ENCODE measurements around the gene RARRES1.

Gene RARRES1

GRCh38 chr3:158735296-158736033 lies 3.2 kb upstream of the RARRES1 start:
- DNase-seq (ENCODE audit: low spot score): no peak

DNA sequence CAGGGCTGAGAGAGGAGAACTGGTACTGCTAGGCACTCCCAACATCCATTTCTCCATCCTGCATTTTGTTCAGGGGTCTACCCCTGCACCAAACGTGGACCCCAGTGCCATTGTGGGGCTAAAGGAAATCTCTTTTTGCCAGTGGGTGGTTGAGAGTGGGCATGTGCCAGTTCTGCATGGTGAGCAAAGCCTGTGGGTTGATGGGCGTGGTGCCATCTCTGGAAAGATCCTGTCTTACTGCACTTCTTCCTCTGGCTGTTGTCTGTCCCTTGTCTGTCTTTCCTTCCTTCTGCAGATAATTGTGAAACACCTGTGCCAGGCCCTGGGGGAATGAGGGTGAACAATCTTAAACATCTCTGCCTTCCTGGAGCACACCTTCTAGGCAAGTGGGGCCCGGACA lies 1.4 kb upstream of the RARRES1 start:
- DNase-seq (ENCODE audit: low spot score): no peak

- DNase-seq (ENCODE audit: low spot score): no peak
Measured at GRCh38 chr3:158732856-158733200, 571 bp upstream of the RARRES1 start.

GRCh38 chr3:158731486-158731885 lies 771 bp downstream of the RARRES1 start:
- no peak for DNase-seq (ENCODE audit: low spot score)

DNA sequence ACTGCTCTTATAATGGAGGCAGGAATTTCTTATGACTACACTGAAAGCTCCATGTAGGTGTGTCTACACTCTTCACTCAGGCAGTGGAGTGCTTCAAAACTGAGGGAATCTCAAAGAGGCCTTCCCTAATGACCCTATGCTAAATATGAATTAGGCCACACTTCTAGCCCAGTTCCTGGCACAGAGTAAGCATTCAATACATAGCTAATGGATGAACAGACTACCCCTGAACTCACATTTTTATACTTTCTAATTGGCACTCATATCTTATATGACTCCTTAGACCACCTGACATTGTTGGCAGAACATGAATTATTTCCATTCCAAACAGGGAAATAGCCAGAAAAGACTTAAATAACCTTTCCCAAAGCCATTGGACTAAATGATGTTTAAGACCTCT lies 3.4 kb downstream of the RARRES1 start:
- DNase-seq (ENCODE audit: low spot score): no peak

DNA sequence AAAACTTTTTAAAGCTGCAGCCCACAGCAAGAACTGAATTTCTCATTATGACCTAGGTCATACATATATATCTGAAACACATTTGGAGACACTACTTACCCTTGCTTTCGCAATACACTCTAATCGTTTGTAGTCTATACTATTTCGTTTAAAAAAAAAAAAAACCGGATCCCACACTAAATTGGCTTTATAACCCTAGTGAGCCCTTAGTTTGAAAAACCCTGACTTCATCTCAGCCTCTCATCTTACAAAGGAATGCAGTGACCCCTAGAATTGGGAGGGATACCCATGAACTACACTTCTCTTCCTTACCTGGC lies 4.2 kb downstream of the RARRES1 start:
- no peak for DNase-seq (ENCODE audit: low spot score)

DNA sequence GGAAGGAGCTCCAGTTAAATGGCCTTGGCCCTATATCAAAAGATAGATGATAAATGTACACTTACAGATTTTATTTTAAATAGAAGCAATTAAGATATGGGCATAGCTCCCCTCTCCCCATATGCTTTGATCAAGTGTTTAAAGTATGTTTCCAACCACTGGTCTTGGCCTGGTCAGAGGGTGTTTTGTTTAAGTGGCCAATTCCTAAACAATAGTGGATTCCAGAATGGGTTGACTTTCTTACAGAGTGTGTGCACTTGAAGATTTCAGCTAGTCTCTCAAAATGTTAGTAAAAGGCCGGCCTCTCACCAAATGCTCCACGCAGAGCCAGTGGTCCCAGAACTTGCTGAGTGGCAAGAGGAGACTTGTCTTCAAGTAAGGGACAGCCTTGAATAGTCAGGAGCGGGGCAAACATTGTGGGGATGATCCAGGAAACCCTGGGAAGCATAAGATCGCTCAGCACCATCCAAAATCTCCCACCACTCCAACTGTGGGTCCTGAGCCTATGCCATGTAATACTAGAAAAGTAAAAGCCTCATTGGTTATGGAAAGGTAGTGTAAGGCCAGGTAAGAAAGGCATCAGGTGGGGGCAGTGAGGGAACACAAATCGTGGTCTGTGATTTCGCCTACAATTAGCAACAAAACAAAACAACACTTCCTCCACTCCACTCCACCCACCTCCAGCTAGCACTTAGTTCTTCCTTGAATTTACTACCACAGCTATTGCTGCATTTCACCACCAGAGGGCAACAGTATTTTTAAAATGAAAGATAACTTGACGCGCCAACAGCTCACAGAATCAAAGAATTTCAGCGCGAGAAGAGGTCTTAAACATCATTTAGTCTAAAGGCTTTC lies 4.8 kb downstream of the RARRES1 start:
- peak; percentile 71 for DNase-seq (ENCODE audit: low spot score)

DNA sequence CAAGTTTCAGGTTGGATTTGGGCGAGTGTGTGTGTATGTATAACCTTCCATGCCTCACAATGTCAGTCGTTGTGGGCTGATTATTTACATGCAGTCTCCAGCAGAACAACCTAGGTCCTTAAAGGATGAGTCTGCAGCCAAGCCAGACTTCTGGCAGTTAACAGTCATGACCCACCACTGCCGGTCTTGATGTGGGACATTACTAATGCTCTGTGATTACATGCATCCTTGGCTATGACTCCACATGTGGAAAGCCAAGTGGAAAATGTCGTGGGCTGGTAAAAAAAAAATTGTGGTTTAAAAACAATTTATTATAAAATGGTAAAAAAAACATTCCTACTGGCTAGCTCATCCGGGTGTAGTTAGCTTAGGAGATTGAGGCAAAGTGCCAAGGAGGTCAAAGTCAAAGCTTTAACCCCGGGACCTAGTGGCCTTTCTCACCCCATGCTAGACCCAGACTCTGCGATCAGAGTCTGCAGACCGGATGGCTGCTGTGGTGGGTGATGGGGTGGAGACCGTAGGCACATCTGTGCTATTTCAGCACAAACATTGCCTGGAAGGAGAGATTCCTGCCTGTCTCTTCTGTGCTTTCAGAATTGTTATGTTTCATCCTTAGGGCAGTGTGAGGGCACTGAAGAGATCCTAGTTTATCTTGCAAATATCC lies 6.8 kb downstream of the RARRES1 start:
- DNase-seq (ENCODE audit: low spot score): no peak

- peak; percentile 59 for DNase-seq (ENCODE audit: low spot score)
Measured at GRCh38 chr3:158723991-158724390, 8.3 kb downstream of the RARRES1 start.

DNA sequence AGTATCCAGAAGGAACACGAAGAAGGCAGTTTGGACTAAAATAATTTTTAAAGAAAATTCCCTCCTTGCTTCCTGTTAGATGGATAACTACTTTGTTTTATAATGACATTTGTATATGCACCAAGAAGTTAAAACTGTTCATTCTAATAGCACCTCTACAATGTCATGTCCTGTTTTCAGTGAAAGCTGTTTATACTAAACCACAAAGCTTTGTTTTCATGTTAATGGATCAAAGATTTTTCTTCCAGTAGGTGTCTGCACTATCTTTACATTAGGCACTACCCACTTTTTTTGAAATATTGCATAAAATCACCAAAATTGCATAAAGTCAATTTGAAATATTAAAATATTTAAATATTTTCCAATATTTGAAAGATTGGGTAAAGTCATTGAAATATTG lies 10.1 kb downstream of the RARRES1 start:
- DNase-seq (ENCODE audit: low spot score): no peak

- no peak for DNase-seq (ENCODE audit: low spot score)
Measured at GRCh38 chr3:158718490-158719170, 13.6 kb downstream of the RARRES1 start.

GRCh38 chr3:158717576-158717975 lies 14.7 kb downstream of the RARRES1 start:
- DNase-seq (ENCODE audit: low spot score): no peak

DNA sequence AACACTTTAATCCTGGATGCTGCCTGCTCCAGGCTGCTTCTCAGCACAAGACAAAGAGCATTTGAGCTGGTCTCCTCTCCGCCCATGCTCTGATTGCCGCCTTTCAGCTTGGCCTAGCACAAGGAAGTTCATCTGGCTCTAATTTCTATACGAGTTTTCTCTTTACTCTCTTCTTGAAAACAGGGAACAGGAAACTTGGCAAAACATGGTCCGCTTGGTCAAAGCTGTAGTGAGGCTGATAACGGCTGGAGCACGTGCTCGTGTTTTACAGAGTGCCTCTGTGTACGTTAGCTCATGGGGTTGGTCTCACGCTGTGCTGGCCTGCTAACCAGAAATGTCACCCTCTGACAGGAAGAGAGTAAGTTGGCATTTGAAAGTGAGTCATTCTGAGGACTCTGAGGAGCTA lies 19.2 kb downstream of the RARRES1 start:
- no peak for DNase-seq (ENCODE audit: low spot score)

DNA sequence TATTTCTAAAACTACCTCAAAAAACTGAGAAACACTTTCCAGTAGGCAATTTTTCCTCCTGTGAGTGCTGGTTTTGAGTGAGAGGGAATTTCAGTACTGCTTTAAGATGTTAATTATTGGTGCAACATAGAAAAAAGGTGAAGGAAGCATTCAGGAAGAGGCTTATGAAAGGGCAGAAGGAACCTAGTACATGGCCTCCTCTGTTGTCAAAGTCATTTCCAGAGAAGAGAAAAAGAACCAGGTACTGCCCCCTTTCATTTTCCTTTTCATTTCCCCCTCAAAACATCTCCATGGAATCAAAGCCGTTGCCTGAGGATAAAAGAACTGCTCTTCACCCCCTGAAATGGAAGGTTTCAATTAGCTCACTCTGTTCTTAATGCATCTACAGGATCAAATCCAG lies 19.8 kb downstream of the RARRES1 start:
- no peak for DNase-seq (ENCODE audit: low spot score)

DNA sequence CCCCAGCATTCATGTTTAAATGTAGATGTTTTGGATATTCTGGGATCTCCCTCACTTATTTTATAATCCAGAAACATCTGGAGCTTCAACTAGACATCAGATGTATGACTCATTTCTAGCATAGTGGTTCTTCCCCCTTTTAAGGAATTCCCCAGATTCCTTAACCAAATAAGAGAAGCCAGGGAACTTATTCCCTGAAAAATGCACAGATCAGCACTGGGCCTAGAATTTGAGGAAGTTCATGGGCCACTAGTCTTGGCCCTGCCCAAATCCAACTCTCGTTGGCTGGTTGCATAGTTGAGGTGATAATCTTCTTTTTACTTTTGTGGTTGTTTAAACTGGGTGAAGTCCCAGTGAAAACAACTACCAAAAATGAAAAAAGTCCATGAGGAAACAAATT lies 20.4 kb downstream of the RARRES1 start:
- DNase-seq (ENCODE audit: low spot score): no peak

DNA sequence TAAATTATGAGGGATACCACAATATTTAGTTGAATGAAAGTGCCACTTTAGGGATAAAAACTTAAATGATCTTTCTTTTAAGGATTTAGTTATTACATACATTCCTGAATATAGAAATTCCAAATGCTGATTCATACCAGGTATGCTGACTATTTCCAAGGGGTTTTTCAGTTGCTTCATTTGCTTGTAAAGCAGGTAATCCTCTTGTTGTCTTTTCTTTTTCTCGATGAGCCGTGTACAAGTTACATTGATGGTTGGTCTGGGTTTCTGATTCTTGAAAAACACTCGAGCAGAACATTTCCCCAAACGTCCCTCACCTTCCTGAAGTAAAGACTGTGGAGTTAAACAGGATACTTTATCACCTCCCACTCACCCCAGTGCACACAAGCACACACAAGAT lies 21.7 kb downstream of the RARRES1 start:
- no peak for DNase-seq (ENCODE audit: low spot score)

- no peak for DNase-seq (ENCODE audit: low spot score)
Measured at GRCh38 chr3:158709666-158710083, 22.6 kb downstream of the RARRES1 start.

- no peak for DNase-seq (ENCODE audit: low spot score)
Measured at GRCh38 chr3:158703566-158703965, 28.7 kb downstream of the RARRES1 start.

- DNase-seq (ENCODE audit: low spot score): no peak
Measured at GRCh38 chr3:158702815-158703481, 29.3 kb downstream of the RARRES1 start.

- DNase-seq (ENCODE audit: low spot score): no peak
Measured at GRCh38 chr3:158701420-158702065, 30.7 kb downstream of the RARRES1 start.

DNA sequence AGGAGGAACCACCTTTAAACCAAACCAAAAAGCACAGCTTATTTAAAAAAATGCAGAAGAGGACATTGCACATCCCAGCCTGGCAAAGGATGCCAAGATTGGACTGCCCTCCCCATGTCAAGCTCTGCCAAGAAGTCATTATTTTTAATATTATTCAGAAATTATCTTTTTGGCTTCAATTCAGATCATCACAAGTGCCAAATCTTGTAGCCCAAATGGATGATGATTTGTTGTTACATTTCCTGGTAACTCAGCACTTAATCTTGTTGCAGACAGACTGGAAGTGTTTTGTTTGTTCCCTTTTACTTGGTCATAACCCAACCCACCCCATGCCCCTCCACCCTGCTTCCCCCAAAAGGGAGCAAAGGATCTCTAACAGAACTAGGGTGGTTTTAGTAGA lies 31.7 kb downstream of the RARRES1 start:
- no peak for DNase-seq (ENCODE audit: low spot score)

- DNase-seq (ENCODE audit: low spot score): no peak
Measured at GRCh38 chr3:158696618-158697017, 35.6 kb downstream of the RARRES1 start.
